ENCODE results near the gene PROX1.

- TF ChIP-seq EZH2 (IDR thresholded peaks at IDR 0.05), result no peak
- TF ChIP-seq CTCF (IDR thresholded peaks at IDR 0.05), result no peak
Measured at GRCh38 chr1:213966122-213966521, 21.7 kb upstream of the PROX1 start.

Measured in neural progenitor cell (in vitro differentiated cells).